Activated T-helper 1 cell treated with anti-CD3 and anti-CD28 coated beads, Interleukin-12 subunit alpha, Interleukin-12 subunit beta, Interleukin-2, Interleukin-4 antibody, amounts not matched to agents 30 ng/mL and 10 ng/mL and 1 ng/mL, durations not matched to agents 14 hours and 24 hours and 36 hours (primary cell): ENCODE data around the gene PPP1R11. TPM values are rescaled to one million over a fixed set of nuclear protein-coding genes. Genes with fewer than 3 reads are reported as not detected.
"Not testable (repeated sequence)": the region's sequence is repeated elsewhere in the genome, so short reads cannot be mapped to it uniquely, and the experiment has no call there.

Experiments
- DNase-seq: peaks from one replicate; pipeline ENCODE4 v3.0.0; 2021; ENCODE audit warnings: low spot score
- H3K27ac Mint-ChIP-seq: one replicate; pipeline ENCODE4 v1.8.0; 2021; ENCODE audit warnings: mild to moderate bottlenecking, mixed read lengths
- H3K27me3 Mint-ChIP-seq: one replicate; pipeline ENCODE4 v1.8.0; 2022; ENCODE audit warnings: mild to moderate bottlenecking, moderate library complexity, mixed read lengths; ENCODE audit not compliant: insufficient read depth
- H3K36me3 Mint-ChIP-seq: one replicate; pipeline ENCODE4 v1.8.0; 2021; ENCODE audit warnings: low read depth, mixed read lengths
- H3K4me1 Mint-ChIP-seq: one replicate; pipeline ENCODE4 v1.8.0; 2021; ENCODE audit warnings: low read depth, mixed read lengths
- H3K4me3 Mint-ChIP-seq: one replicate; pipeline ENCODE4 v1.8.0; 2021; ENCODE audit warnings: mild to moderate bottlenecking, moderate library complexity, mixed read lengths
- H3K9me3 Mint-ChIP-seq: one replicate; pipeline ENCODE4 v1.8.0; 2021; ENCODE audit warnings: mixed read lengths
- intact Hi-C: fragments of 100-400 bp; cut with micrococcal nuclease; formaldehyde crosslinking; loops from one replicate; pipeline ENCODE4 v1.15.1; 2024
- total RNA-seq: library from RNA; stranded (reverse); gene quantifications from 2 replicates; pipeline ENCODE4 v1.2.3, GENCODE V29; 2022

PPP1R11 gene, protein sequence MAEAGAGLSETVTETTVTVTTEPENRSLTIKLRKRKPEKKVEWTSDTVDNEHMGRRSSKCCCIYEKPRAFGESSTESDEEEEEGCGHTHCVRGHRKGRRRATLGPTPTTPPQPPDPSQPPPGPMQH
- 69.8 and 71.0 TPM in 2 replicates for total RNA-seq

DNA sequence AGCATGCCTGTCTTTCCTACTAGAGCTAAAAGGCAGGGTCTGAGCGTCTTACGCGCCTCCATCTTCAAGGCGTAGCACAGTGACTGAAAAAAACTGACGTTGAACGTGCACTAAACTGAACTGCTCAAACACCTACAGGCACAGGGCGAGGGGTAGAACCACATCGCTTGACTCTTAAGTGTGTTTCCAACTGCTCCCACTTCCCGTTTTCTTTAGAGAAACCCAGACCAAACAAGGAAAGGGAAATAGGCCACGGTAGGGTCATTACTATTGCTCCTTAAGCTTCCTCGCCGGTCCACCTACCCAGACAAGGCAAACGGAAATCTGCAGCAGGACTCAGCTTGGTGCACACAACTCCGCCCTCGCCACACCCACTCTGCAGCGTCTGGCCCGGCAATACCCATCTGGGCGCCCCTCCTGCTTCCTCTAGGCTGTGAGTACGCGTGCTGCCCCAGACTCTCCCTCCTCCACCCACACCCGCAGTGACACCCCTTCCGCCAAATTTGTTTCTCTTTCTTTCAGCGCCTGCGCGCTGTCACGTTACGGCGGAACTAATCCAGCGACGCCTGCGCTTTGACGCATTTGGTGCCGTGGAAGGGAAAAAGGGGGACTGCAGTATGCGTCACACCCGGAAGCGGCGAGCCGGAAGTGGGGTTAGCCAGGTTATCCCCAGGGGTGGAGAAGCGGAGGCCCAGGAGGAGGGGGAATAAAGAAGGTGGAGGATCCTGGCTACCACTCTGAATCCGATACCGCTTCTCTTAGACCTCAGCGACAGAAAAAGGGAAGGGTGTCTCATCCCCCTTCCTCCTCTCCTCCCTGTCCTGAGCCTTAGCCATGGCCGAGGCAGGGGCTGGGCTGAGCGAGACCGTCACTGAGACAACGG is at the start of gene PPP1R11:
Gene PPP1R11 (plus strand): TSS at position 622 of the 883 bp plus-strand sequence. CDS start 213 bp downstream, at position 835.
- Mint-ChIP-seq H3K4me1 (peaks cover 50% of the 10 kb centered on the region), H3K4me3 (peak within 1 kb of the TSS; percentile 97), H3K36me3 (peaks cover 51% of the 10 kb centered on the region), H3K9me3 (no peaks in the 10 kb centered on the region), H3K27ac (peak within 1 kb of the TSS; percentile 99), H3K27me3 (peaks cover 11% of the 10 kb centered on the region)
- intact Hi-C loops, result loop anchor here (1.0 to 10.0 kb wide), 16 partner anchors 36 to 1202 kb away; partner anchors contain the start of genes GNL1, HLA-A, MRPS18B and PPP1R10
- peak; percentile 99 for DNase-seq

GRCh38 chr6:30019819-30020218 is 47.2 kb upstream of the PPP1R11 start:
- Mint-ChIP-seq H3K36me3 (no peaks in the 10 kb centered on the region), H3K27ac (no peak overlapping the region), H3K9me3 (no peaks in the 10 kb centered on the region), H3K4me1 (no peaks in the 10 kb centered on the region), H3K27me3 (peaks cover 1% of the 10 kb centered on the region), H3K4me3 (no peak overlapping the region)
- DNase-seq, result no peak
- intact Hi-C loops, result no loop called here

DNA sequence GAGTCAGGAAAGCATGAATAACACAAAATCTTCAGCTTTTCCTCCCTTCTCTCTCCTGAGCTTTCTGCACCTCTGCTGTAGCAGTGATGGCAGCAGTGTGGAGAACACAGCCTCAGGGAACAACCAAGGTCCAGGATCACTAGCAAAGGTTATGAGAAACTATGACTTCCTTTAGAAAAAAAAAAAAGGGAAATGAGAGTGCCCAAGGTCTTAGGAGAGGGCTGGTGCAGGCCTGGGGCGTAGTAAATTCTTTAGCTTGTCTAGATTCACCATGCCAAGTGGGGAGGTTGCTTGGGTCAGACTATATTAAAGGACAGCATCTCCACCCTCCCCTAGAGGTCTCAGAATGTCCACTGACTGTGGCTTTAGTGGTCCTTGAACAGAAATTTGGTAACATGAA is 46.4 kb upstream of the PPP1R11 start:
- H3K27ac Mint-ChIP-seq, result no peak overlapping the region
- H3K4me1 Mint-ChIP-seq, result no peaks in the 10 kb centered on the region
- no peak for DNase-seq
- intact Hi-C loops, result no loop called here
- H3K36me3 Mint-ChIP-seq, result no peaks in the 10 kb centered on the region
- H3K27me3 Mint-ChIP-seq, result peaks cover 1% of the 10 kb centered on the region
- no peaks in the 10 kb centered on the region for H3K9me3 Mint-ChIP-seq
- no peak overlapping the region for H3K4me3 Mint-ChIP-seq

DNA sequence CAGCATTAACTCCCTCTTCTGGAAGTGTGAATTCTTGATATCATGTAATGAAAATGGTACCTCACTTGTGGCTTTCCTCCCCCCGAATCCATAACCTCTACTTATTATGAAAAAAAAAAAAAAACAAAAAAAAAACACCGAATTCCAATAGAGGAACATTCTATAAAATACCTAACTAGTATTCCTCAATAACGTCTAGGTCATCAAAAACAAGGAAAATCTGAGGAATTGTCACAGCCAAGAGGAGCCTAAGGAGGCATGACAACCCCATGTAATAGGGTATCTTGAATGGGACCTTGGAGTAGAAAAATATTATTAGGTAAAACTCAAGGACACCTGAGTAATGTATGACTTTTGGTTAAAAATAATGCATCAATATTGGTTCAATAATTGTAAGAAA is 44.8 kb upstream of the PPP1R11 start:
- H3K36me3 Mint-ChIP-seq, result no peaks in the 10 kb centered on the region
- H3K4me1 Mint-ChIP-seq, result no peaks in the 10 kb centered on the region
- H3K27me3 Mint-ChIP-seq, result peaks cover 1% of the 10 kb centered on the region
- no peak overlapping the region for H3K4me3 Mint-ChIP-seq
- no peak overlapping the region for H3K27ac Mint-ChIP-seq
- intact Hi-C loops, result no loop called here
- DNase-seq, result no peak
- no peaks in the 10 kb centered on the region for H3K9me3 Mint-ChIP-seq

DNA sequence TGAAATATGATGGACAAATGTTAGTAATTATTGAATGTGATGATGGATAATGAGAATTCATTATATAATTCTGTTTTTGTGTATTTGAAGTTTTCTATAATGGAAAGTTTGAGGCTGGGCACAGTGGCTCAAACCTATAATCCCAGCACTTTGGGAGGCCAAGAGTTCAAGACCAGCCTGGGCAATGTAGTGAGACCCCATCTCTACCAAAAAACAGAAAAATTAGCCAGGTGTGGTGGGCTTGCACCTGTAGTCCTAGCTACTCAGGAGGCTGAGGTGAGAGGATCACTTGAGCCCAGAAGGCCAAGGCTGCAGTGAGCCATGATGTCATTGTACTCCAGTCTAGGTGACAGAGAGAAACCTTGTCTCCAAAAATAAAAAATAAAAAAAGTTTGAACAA is 44.3 kb upstream of the PPP1R11 start:
- H3K4me3 Mint-ChIP-seq, intact Hi-C loops, H3K27me3 Mint-ChIP-seq, H3K9me3 Mint-ChIP-seq, DNase-seq, H3K4me1 Mint-ChIP-seq, H3K27ac Mint-ChIP-seq, H3K36me3 Mint-ChIP-seq: not testable (repeated sequence)

DNA sequence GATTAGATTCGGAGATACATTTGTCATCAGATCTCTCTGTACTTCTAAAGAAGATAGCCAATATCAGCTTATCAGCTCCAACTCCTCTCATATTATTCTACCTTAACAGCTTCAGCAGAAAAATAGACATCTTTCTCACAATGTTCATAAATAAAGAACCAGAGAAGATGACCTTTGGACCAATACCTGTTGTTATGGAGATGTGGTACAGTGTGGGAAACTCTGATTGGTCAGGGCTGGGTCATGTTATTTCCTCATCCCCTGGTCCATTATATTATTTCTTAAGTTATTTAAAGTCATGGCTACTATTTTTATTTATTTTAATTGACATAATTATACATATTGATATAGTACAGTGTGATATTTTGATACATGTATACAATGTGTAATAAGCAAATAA is 41.8 kb upstream of the PPP1R11 start:
- Mint-ChIP-seq H3K4me1 (peaks cover 4% of the 10 kb centered on the region), H3K27ac (no peak overlapping the region), H3K4me3 (no peak overlapping the region), H3K36me3 (no peaks in the 10 kb centered on the region), H3K27me3 (peaks cover 2% of the 10 kb centered on the region), H3K9me3 (no peaks in the 10 kb centered on the region)
- DNase-seq, result no peak
- intact Hi-C loops, result no loop called here

DNA sequence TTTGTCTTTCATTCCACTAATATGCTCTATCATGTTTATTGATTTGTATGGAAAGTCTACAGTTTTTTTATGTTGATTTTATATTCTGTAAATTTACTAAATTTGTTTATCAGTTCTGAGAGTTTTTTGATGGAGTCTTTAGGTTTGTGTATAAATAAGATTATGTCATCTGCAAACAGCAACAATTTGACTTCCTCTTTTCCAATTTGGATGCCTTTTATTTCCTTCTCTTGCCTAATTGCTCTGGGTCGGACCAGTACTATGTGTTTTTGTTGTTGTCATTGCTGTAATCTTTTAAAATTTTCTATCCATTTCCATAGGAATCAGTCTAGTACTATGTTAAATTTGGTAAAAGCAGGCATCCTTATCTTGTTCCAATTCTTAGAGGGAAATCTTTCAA is 37.4 kb upstream of the PPP1R11 start:
- DNase-seq, result no peak
- no peaks in the 10 kb centered on the region for H3K9me3 Mint-ChIP-seq
- H3K27me3 Mint-ChIP-seq, result peaks cover 2% of the 10 kb centered on the region
- intact Hi-C loops, result no loop called here
- no peak overlapping the region for H3K4me3 Mint-ChIP-seq
- H3K27ac Mint-ChIP-seq, result no peak overlapping the region
- peaks cover under 1% of the 10 kb centered on the region for H3K36me3 Mint-ChIP-seq
- H3K4me1 Mint-ChIP-seq, result peaks cover 4% of the 10 kb centered on the region

GRCh38 chr6:30031381-30031780 is 35.6 kb upstream of the PPP1R11 start:
- H3K4me3 Mint-ChIP-seq, result no peak overlapping the region
- H3K4me1 Mint-ChIP-seq, result peaks cover 4% of the 10 kb centered on the region
- H3K27ac Mint-ChIP-seq, result no peak overlapping the region
- no peaks in the 10 kb centered on the region for H3K9me3 Mint-ChIP-seq
- no peak for DNase-seq
- peaks cover 2% of the 10 kb centered on the region for H3K27me3 Mint-ChIP-seq
- intact Hi-C loops, result no loop called here
- peaks cover 4% of the 10 kb centered on the region for H3K36me3 Mint-ChIP-seq

- H3K27me3 Mint-ChIP-seq, H3K4me3 Mint-ChIP-seq: not testable (repeated sequence)
Observed at GRCh38 chr6:30033440-30033839, 33.6 kb upstream of the PPP1R11 start.

DNA sequence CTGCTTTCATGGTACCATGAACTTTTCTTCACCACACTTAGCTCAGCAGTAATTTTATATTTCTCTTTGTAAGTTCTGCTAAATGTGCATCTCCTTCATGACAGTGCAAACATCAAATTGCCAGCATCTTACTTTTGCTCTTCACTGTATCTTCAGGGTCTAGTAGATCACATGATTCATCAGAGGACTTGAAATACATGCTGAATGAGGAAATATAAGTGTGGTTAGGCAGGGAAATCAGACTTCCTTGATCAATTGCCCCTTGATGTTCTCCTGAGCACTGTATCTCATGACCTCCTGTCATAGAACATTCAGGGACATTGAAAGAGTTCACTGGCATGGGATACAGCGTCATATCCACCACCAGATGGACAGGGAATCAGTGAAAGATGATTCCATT is 31.2 kb upstream of the PPP1R11 start:
- intact Hi-C loops, result no loop called here
- no peaks in the 10 kb centered on the region for H3K4me1 Mint-ChIP-seq
- DNase-seq, result no peak
- H3K27ac Mint-ChIP-seq, result no peak overlapping the region
- no peak overlapping the region for H3K4me3 Mint-ChIP-seq
- H3K9me3 Mint-ChIP-seq, result no peaks in the 10 kb centered on the region
- peaks cover 4% of the 10 kb centered on the region for H3K36me3 Mint-ChIP-seq
- H3K27me3 Mint-ChIP-seq, result no peaks in the 10 kb centered on the region

More at GRCh38 chr6:30033440-30033839, 33.6 kb upstream of the PPP1R11 start:
- DNase-seq, H3K4me1 Mint-ChIP-seq, intact Hi-C loops, H3K36me3 Mint-ChIP-seq, H3K9me3 Mint-ChIP-seq, H3K27ac Mint-ChIP-seq: not testable (repeated sequence)

DNA sequence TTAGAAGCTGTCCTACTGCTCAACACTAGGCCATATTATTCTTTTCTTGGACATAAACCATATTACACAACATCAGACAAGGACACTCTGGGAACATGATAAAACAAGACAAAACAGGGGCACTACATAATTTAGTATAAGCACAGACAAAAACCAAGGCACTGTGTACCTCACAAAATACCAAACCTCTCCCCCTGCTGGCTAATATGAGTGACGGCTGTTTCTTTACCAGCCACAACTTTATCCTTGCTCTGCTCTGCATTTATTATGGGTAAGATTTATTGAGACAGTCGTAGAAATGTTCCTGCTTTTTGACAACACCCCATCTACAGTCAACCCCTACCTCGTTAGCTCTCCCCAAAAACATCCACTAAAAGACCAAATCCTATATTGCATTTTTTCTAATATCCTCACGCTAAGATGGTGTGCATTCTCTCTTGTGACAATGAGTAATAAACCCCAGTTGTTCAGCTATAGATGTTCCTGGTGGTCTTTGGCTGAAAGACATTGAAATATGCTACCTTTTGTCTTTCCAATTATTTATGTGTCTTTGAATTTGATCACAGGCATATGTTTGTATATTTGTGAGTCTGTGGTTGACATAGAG is 29.7 kb upstream of the PPP1R11 start:
- Mint-ChIP-seq H3K9me3 (no peaks in the 10 kb centered on the region), H3K27me3 (no peaks in the 10 kb centered on the region), H3K4me3 (no peak overlapping the region), H3K27ac (no peak overlapping the region), H3K4me1 (peaks cover 2% of the 10 kb centered on the region), H3K36me3 (peaks cover 4% of the 10 kb centered on the region)
- intact Hi-C loops, result loop anchor here (1.0 kb wide), 1 partner anchor 189 kb away; no protein-coding TSS in a partner anchor
- DNase-seq, result no peak

GRCh38 chr6:30041221-30041620 is 25.8 kb upstream of the PPP1R11 start:
- Mint-ChIP-seq H3K36me3 (peaks cover 3% of the 10 kb centered on the region), H3K4me1 (peaks cover 20% of the 10 kb centered on the region), H3K27me3 (no peaks in the 10 kb centered on the region), H3K27ac (no peak overlapping the region), H3K9me3 (no peaks in the 10 kb centered on the region), H3K4me3 (no peak overlapping the region)
- DNase-seq, result no peak
- intact Hi-C loops, result no loop called here

- Mint-ChIP-seq H3K4me3 (no peak overlapping the region), H3K27me3 (no peaks in the 10 kb centered on the region), H3K27ac (no peak overlapping the region), H3K9me3 (no peaks in the 10 kb centered on the region), H3K4me1 (peaks cover 20% of the 10 kb centered on the region), H3K36me3 (peaks cover 3% of the 10 kb centered on the region)
- intact Hi-C loops, result loop anchor here (2.0 kb wide), 1 partner anchor 19 kb away; the partner anchor contains the start of gene POLR1H
- no peak for DNase-seq
Observed at GRCh38 chr6:30041821-30042220, 25.2 kb upstream of the PPP1R11 start.
